ENCODE measurements around the gene NFAM1.
A peak's percentile ranks its signal among the peaks of the same experiment; 100 is the strongest.

DNA sequence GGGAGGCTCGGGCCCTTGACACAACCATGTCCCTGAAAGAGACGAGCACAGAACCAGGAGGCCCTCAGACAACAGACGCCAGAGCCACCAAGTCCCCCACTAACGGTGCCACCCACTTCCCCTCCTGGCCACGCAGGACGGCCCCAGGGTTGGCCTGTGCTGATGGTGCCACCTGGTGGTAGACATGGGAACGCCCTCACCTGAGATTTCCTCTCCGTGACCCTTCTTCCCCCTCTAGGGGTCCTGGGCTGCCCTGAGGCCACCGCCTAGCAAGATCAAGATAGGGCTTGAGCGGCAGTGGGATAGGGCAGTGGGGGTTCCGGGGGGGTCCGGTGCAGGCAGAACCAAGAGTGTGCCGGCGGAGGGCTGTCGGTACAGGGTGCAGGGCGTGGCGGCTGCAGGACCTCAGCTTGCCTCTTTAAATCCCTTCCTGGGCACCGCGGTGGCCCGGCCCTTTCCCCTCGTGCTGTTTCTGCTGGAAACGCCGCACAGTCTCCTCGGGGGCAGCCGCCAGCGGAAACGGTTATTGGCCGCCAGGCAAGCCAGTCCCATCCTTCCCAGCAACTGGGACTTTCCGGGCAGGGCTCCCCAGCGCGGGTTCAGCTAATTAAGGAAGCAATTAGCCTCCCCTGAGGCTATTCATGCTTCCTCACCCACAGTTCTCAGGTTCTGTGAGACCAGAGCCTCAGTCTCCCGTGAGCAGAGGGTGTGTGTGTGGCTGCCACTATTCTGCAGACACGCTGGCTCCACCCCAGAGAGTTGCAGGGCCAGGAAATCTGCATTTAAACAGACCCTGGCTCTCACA is 5.5 kb upstream of the NFAM1 start:
- TF ChIP-seq, protein P1, sequence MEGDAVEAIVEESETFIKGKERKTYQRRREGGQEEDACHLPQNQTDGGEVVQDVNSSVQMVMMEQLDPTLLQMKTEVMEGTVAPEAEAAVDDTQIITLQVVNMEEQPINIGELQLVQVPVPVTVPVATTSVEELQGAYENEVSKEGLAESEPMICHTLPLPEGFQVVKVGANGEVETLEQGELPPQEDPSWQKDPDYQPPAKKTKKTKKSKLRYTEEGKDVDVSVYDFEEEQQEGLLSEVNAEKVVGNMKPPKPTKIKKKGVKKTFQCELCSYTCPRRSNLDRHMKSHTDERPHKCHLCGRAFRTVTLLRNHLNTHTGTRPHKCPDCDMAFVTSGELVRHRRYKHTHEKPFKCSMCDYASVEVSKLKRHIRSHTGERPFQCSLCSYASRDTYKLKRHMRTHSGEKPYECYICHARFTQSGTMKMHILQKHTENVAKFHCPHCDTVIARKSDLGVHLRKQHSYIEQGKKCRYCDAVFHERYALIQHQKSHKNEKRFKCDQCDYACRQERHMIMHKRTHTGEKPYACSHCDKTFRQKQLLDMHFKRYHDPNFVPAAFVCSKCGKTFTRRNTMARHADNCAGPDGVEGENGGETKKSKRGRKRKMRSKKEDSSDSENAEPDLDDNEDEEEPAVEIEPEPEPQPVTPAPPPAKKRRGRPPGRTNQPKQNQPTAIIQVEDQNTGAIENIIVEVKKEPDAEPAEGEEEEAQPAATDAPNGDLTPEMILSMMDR (IDR thresholded peaks at IDR 0.05; ENCODE audit: insufficient read depth, low read length, poor library complexity, severe bottlenecking): peak; percentile 98
- no peak for TF ChIP-seq EZH2phosphoT487 (conservative IDR thresholded peaks at IDR 0.05; ENCODE audit: low read length)
